ENCODE results near the gene CCDC34.

The CCDC34 gene

GRCh38 chr11:27404427-27404826, 41.4 kb upstream of the CCDC34 start:
- TF ChIP-seq POLR2AphosphoS5 (IDR thresholded peaks at IDR 0.05; ENCODE audit: low read depth, low read length): no peak
- TF ChIP-seq, protein P1, sequence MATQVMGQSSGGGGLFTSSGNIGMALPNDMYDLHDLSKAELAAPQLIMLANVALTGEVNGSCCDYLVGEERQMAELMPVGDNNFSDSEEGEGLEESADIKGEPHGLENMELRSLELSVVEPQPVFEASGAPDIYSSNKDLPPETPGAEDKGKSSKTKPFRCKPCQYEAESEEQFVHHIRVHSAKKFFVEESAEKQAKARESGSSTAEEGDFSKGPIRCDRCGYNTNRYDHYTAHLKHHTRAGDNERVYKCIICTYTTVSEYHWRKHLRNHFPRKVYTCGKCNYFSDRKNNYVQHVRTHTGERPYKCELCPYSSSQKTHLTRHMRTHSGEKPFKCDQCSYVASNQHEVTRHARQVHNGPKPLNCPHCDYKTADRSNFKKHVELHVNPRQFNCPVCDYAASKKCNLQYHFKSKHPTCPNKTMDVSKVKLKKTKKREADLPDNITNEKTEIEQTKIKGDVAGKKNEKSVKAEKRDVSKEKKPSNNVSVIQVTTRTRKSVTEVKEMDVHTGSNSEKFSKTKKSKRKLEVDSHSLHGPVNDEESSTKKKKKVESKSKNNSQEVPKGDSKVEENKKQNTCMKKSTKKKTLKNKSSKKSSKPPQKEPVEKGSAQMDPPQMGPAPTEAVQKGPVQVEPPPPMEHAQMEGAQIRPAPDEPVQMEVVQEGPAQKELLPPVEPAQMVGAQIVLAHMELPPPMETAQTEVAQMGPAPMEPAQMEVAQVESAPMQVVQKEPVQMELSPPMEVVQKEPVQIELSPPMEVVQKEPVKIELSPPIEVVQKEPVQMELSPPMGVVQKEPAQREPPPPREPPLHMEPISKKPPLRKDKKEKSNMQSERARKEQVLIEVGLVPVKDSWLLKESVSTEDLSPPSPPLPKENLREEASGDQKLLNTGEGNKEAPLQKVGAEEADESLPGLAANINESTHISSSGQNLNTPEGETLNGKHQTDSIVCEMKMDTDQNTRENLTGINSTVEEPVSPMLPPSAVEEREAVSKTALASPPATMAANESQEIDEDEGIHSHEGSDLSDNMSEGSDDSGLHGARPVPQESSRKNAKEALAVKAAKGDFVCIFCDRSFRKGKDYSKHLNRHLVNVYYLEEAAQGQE (IDR thresholded peaks at IDR 0.05; ENCODE audit: insufficient read depth in 1 of 2, low read depth in 2 of 2, low read length in 2 of 2): no peak

DNA sequence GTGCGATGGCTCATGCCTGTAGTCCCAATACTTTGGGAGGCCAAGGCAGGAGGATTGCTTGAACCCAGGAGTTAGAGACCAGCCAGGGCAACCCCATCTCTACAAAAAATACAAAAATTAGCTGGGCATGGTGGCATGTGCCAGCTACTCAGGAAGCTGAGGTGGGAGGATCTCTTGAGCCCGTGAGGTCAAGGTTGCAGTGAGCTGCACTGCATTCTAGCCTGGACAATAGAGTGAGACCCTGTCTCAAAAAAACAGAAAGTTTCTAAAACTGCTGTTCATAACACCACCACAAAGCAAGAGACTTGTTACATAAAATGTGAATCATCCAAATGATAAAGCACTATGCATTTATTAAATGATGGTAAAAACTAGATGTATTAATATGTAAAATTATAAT, 40.2 kb upstream of the CCDC34 start:
- TF ChIP-seq POLR2AphosphoS5 (IDR thresholded peaks at IDR 0.05; ENCODE audit: low read depth, low read length) (no peak), SIN3A (IDR thresholded peaks at IDR 0.05; ENCODE audit: borderline replicate concordance, insufficient read depth, low read length) (no peak), FOXP2 (optimal IDR thresholded peaks at IDR 0.05; ENCODE audit: borderline replicate concordance, extremely low read depth, extremely low read length, insufficient read depth) (no peak), TAF1 (IDR thresholded peaks at IDR 0.05; ENCODE audit: borderline replicate concordance, insufficient read depth, low read length) (no peak)
- TF ChIP-seq, protein P1 (IDR thresholded peaks at IDR 0.05; ENCODE audit: insufficient read depth in 1 of 2, low read depth in 2 of 2, low read length in 2 of 2): no peak

DNA sequence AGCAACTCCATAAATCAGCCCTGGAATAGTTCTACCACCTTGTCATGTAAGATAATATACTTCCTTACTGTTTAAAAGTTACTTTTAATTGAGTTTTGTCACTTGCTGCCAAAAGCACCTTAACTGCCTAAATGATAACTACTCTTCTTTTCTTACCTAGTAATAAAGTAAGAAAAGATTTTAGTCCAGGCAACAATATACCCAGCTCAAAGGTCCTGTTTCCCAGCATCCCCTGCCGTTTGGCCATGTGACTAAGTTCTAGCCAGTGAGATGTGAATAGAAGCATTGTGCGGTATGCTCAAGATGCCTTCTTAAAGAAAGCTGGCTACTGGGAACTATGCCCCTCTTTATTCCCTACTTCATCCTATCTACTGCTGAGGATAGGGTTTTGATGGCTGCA, 39.4 kb upstream of the CCDC34 start:
- no peak for TF ChIP-seq FOXP2 (optimal IDR thresholded peaks at IDR 0.05; ENCODE audit: borderline replicate concordance, extremely low read depth, extremely low read length, insufficient read depth)
- TF ChIP-seq, protein P1 (IDR thresholded peaks at IDR 0.05; ENCODE audit: insufficient read depth in 1 of 2, low read depth in 2 of 2, low read length in 2 of 2): no peak
- no peak for TF ChIP-seq SIN3A (IDR thresholded peaks at IDR 0.05; ENCODE audit: borderline replicate concordance, insufficient read depth, low read length)
- no peak for TF ChIP-seq TAF1 (IDR thresholded peaks at IDR 0.05; ENCODE audit: borderline replicate concordance, insufficient read depth, low read length)
- no peak for TF ChIP-seq POLR2AphosphoS5 (IDR thresholded peaks at IDR 0.05; ENCODE audit: low read depth, low read length)

DNA sequence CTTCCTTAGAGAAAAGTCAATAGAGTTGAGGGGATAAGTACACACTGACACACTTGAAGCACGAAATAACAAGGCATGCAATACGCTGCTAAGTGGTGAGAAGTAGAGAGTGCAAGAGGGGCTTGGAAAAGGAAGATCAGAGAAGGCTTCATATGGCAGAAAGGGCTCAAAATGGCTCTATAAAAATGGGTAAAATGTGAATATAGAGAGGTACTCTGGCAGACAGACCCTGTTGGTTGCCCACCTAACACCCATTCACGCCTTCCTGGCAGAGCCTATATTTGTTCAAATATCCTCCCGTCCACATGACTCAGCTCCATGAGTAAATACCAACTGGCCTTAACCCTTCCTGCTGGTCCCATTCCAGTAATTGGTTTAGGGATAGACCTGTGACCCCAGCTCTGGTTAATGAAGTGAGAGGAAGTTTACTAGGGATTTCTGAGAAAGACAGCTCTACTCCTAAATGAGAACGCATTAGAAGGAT, 38.9 kb upstream of the CCDC34 start:
- TF ChIP-seq TAF1 (IDR thresholded peaks at IDR 0.05; ENCODE audit: borderline replicate concordance, insufficient read depth, low read length) (no peak), POLR2AphosphoS5 (IDR thresholded peaks at IDR 0.05; ENCODE audit: low read depth, low read length) (no peak)
- TF ChIP-seq, protein P1 (IDR thresholded peaks at IDR 0.05; ENCODE audit: insufficient read depth in 1 of 2, low read depth in 2 of 2, low read length in 2 of 2): no peak

GRCh38 chr11:27401280-27401832, 38.3 kb upstream of the CCDC34 start:
- no peak for TF ChIP-seq TAF1 (IDR thresholded peaks at IDR 0.05; ENCODE audit: borderline replicate concordance, insufficient read depth, low read length)
- no peak for TF ChIP-seq POLR2AphosphoS5 (IDR thresholded peaks at IDR 0.05; ENCODE audit: low read depth, low read length)
- no peak for TF ChIP-seq FOXP2 (optimal IDR thresholded peaks at IDR 0.05; ENCODE audit: borderline replicate concordance, extremely low read depth, extremely low read length, insufficient read depth)
- no peak for TF ChIP-seq SIN3A (IDR thresholded peaks at IDR 0.05; ENCODE audit: borderline replicate concordance, insufficient read depth, low read length)
- TF ChIP-seq, protein P1 (IDR thresholded peaks at IDR 0.05; ENCODE audit: insufficient read depth in 1 of 2, low read depth in 2 of 2, low read length in 2 of 2): no peak
